Suprapubic skin (tissue), 4 donors: ENCODE results near the gene SLC13A2.

Source experiments
- CTCF ChIP-seq, 2 donors: fragments of 200-600 bp in 1 of 2; fragments of 450-650 bp in 1 of 2; sonication (generic) in 1 of 2; IDR thresholded peaks; one replicate each; pipeline ENCODE4 v1.5.1; 2016 to 2019; ENCODE audit warnings: antibody characterized with exemption in 2 of 2, mild to moderate bottlenecking in 1 of 2, moderate library complexity in 1 of 2
- EP300 ChIP-seq: sonication (generic); formaldehyde crosslinking; IDR thresholded peaks from one replicate; pipeline ENCODE4 v1.6.1; 2017; ENCODE audit warnings: antibody characterized with exemption
- POLR2A ChIP-seq, 2 donors: fragments of 450-650 bp; IDR thresholded peaks; one replicate each; pipeline ENCODE4 v1.6.1; 2017; ENCODE audit warnings: antibody characterized with exemption in 2 of 2, mild to moderate bottlenecking in 2 of 2, moderate library complexity in 2 of 2
- POLR2AphosphoS5 ChIP-seq, 3 donors: sonication (generic); formaldehyde crosslinking; IDR thresholded peaks; one replicate each; pipeline ENCODE4 v1.6.1; 2017; ENCODE audit warnings: antibody characterized with exemption in 3 of 3

- no peak for TF ChIP-seq CTCF (IDR thresholded peaks at IDR 0.05)
- TF ChIP-seq POLR2A (IDR thresholded peaks at IDR 0.05), result no peak
- no peak for TF ChIP-seq EP300
- TF ChIP-seq POLR2AphosphoS5 (IDR thresholded peaks at IDR 0.05), result no peak
Observed at GRCh38 chr17:28492352-28493310, 19.2 kb downstream of the SLC13A2 start.
